Suprapubic skin (tissue), 4 donors: Measurements from ENCODE around the gene AP4S1. TPM values are rescaled to one million over a fixed set of nuclear protein-coding genes. Genes with fewer than 3 reads are reported as not detected.

Experiments used
- DNase-seq, 2 donors: peaks; one replicate each; pipeline ENCODE4 v3.0.0-alpha.2; 2019; ENCODE audit warnings: low spot score in 2 of 2
- H3K27ac ChIP-seq: fragments of 200-600 bp; sonication (generic); one replicate; pipeline ENCODE4 v1.5.1; 2019
- H3K27me3 ChIP-seq: fragments of 200-600 bp; sonication (generic); one replicate; pipeline ENCODE4 v1.5.1; 2019
- H3K36me3 ChIP-seq: fragments of 200-600 bp; sonication (generic); one replicate; pipeline ENCODE4 v1.5.1; 2019
- H3K4me1 ChIP-seq: fragments of 200-600 bp; sonication (generic); one replicate; pipeline ENCODE4 v1.5.1; 2019
- H3K4me3 ChIP-seq: fragments of 200-600 bp; sonication (generic); one replicate; pipeline ENCODE4 v1.5.1; 2019; ENCODE audit warnings: mild to moderate bottlenecking
- H3K9me3 ChIP-seq: fragments of 200-600 bp; sonication (generic); one replicate; pipeline ENCODE4 v1.5.1; 2019
- EP300 ChIP-seq: sonication (generic); formaldehyde crosslinking; IDR thresholded peaks from one replicate; pipeline ENCODE4 v1.6.1; 2017; ENCODE audit warnings: antibody characterized with exemption
- POLR2A ChIP-seq, 2 donors: fragments of 450-650 bp; IDR thresholded peaks; one replicate each; pipeline ENCODE4 v1.6.1; 2017; ENCODE audit warnings: antibody characterized with exemption in 2 of 2, mild to moderate bottlenecking in 2 of 2, moderate library complexity in 2 of 2
- POLR2AphosphoS5 ChIP-seq, 3 donors: sonication (generic); formaldehyde crosslinking; IDR thresholded peaks; one replicate each; pipeline ENCODE4 v1.6.1; 2017; ENCODE audit warnings: antibody characterized with exemption in 3 of 3
- WGBS: methylation state at CpG from one replicate; pipeline ENCODE4 v1.1.5; 2018; 5-methylcytosine and 5-hydroxymethylcytosine counted together
- total RNA-seq, 4 donors: library from RNA; depleted of rRNA; stranded (reverse); fragments of >200 nt; gene quantifications; one replicate each; pipeline ENCODE4 v1.1.0, GENCODE V29; 2016
- TF ChIP-seq, protein P1 (sequence below), 2 donors: fragments of 200-600 bp in 1 of 2; fragments of 450-650 bp in 1 of 2; sonication (generic) in 1 of 2; IDR thresholded peaks; one replicate each; pipeline ENCODE4 v1.5.1; 2016 to 2019; ENCODE audit warnings: antibody characterized with exemption in 2 of 2, mild to moderate bottlenecking in 1 of 2, moderate library complexity in 1 of 2

AP4S1 gene
- total RNA-seq, 4 donors from 2014 or later: 4.5 to 7.4 (median 5.2) TPM

DNA sequence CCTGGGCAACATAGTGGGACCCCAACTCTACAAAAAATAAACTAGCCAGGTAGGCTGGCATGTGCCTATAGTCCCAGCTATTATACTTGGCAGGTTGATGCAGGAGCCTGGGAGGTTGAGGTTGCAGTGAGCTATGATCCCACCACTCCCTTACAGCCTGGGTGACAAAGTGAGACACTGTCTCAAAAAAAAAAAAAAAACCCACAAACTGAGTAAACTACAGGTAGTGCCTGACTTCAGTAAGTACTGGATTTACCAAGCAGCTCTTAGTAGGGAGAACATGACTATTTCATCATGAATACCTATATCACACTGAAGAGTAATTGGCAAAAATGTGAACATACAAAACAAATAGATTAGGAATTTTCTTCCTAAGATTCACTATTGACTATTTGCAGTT is 32.4 kb upstream of the AP4S1 start:
- peaks cover 30% of the 10 kb centered on the region for H3K4me1 ChIP-seq

DNA sequence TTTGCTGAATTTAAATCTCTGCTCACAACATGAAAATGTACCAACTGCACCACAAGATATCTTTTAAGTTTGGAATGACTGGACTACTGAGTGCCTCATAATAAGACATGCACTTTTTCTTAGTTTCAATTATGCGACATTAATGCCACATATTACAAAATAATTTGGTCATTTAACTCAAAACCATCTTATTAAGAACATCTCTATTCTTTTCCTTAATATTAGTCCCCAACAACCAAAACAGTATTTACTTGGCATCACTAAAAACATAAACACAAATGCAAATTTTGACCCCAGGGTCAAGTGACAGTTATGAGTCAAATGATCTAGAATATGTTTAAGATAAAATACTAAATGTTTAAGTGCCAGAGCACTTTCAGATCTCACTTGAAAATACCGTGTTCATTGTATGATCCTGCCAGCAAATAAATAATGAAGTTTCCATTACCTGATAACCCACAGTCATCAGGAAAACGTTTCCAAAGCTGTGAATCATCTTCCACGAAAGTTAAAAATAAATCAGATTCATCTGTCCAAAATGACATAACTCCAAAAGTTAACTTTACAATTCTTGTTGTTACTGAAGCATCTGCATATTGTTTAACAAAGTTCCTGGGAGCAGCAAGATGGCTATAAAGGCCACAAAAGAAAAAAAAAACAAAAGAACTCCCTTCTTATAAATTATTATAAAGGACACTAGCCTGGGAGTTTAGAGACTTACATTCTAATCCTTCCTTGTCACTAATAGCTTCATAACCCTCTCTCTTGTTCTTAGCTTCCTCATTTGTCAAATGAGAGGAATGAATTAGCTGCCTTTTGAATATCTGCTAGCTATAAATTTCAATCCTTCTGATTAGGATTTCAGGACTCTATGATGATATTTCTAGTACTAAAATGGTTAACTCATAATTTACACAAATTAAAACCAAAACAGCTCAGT is 30.5 kb upstream of the AP4S1 start:
- DNase-seq: no peak
- Histone ChIP-seq H3K4me1 (peaks cover 30% of the 10 kb centered on the region), H3K4me3 (no peak overlapping the region), H3K9me3 (peaks cover 12% of the 10 kb centered on the region), H3K27me3 (no peaks in the 10 kb centered on the region), H3K36me3 (peaks cover 14% of the 10 kb centered on the region), H3K27ac (peak overlapping the region; percentile 18)
- TF ChIP-seq EP300 (no peak), POLR2AphosphoS5 (IDR thresholded peaks at IDR 0.05) (no peak), POLR2A (IDR thresholded peaks at IDR 0.05) (no peak)
- TF ChIP-seq, protein P1, sequence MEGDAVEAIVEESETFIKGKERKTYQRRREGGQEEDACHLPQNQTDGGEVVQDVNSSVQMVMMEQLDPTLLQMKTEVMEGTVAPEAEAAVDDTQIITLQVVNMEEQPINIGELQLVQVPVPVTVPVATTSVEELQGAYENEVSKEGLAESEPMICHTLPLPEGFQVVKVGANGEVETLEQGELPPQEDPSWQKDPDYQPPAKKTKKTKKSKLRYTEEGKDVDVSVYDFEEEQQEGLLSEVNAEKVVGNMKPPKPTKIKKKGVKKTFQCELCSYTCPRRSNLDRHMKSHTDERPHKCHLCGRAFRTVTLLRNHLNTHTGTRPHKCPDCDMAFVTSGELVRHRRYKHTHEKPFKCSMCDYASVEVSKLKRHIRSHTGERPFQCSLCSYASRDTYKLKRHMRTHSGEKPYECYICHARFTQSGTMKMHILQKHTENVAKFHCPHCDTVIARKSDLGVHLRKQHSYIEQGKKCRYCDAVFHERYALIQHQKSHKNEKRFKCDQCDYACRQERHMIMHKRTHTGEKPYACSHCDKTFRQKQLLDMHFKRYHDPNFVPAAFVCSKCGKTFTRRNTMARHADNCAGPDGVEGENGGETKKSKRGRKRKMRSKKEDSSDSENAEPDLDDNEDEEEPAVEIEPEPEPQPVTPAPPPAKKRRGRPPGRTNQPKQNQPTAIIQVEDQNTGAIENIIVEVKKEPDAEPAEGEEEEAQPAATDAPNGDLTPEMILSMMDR (IDR thresholded peaks at IDR 0.05): no peak
- WGBS: 4% methylated on average over 4 of the region's 4 CpGs

More for the DNA sequence above, 32.4 kb upstream of the AP4S1 start:
- no peak overlapping the region for H3K4me3 ChIP-seq
- peaks cover 2% of the 10 kb centered on the region for H3K9me3 ChIP-seq
- H3K27me3 ChIP-seq: no peaks in the 10 kb centered on the region
- DNase-seq: no peak
- no peak for TF ChIP-seq POLR2AphosphoS5 (IDR thresholded peaks at IDR 0.05)
- no peak overlapping the region for H3K27ac ChIP-seq
- peaks cover 3% of the 10 kb centered on the region for H3K36me3 ChIP-seq

DNA sequence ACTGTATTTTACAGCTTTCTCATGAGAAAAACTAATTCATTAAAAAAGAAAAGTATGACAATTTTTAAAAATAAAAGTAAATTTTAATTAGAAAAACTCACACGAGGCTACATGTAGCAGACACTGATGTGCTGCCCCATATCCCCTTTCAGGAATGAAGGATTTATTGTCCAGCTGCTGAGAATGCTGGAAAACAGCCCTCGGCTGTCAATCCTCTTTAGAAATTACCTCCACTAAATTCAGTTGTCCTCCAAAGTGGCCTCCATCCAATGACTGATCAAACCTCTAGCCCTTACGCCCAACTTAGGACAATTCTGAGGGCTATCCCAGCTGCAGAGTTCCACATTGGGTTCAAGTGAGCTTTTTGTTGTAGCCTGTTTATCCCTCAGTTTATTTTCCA is 29.8 kb upstream of the AP4S1 start:
- peaks cover 12% of the 10 kb centered on the region for H3K9me3 ChIP-seq
- no peak for DNase-seq
- H3K27ac ChIP-seq: no peak overlapping the region
- peaks cover 14% of the 10 kb centered on the region for H3K36me3 ChIP-seq
- no peak overlapping the region for H3K4me3 ChIP-seq
- H3K4me1 ChIP-seq: peaks cover 29% of the 10 kb centered on the region
- WGBS: 58% methylated on average over 3 of the region's 3 CpGs
- no peak for TF ChIP-seq EP300
- TF ChIP-seq POLR2A (IDR thresholded peaks at IDR 0.05): no peak
- TF ChIP-seq POLR2AphosphoS5 (IDR thresholded peaks at IDR 0.05): no peak
- TF ChIP-seq, protein P1 (IDR thresholded peaks at IDR 0.05): no peak
- no peaks in the 10 kb centered on the region for H3K27me3 ChIP-seq

DNA sequence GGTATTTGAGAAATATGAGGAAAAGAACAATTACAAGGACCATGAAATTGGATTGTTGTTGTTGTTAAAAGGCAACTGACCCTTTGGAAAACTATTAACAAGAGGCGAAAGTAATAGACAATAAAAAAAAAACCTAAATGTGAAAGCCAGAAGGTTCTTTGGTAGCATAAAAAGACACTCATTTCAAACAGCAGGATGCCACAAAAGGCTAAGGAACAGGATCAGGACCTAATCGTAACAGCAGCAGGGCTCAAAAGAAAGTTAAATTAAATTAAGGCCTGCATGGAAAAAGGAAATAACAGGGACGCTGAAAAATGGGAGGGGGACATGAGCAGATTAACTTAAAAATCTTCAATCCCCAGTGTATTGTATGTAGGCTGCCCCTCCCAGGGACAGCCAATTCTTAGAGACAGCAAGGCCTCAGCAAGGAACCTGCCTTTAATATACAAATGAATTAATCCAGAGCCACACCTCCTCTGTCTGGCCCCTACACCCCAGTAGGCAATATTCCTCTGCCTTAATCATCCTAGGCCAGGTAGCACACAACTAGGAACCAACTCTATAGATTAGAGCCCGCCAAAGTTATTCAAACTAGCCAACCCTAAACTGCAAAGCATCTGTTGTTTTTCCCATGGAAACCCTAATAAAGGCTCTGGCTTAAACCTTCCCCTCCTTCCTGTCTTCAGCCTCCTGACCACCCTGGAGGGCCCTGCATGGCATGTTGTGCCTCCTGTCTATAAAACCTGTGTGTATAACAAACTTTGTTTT is 28.4 kb upstream of the AP4S1 start:
- WGBS: 86% methylated on average over 4 of the region's 4 CpGs

DNA sequence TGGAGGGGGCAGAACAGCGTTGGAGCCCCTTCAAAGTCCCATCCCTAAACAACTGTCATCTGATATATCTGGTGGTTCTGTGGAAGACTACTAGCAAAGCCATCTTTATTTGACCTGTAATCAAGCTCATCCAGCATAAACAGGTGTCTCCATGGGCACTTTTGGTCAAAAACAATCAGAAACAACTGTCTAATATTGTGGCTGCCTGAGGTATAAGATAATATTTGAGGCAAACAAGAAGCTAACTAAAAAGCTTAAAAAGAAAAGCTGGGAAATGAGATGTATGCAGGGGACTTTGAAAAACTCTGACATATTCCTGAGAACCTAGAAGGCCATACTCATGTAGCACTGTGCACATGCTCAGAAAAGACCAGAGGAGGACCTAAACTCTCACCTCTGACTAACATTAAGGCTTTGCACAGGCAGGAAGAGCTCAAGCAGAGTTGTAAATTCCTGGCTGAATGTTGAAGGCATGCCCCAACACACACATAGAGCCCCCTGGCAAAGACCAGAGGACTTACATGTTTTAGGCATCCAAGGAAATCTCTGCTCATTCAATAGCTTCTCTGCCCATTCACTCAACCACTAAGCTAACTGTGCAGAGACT is 27.2 kb upstream of the AP4S1 start:
- Histone ChIP-seq H3K27ac (no peak overlapping the region), H3K4me3 (no peak overlapping the region), H3K9me3 (peaks cover 12% of the 10 kb centered on the region), H3K36me3 (peaks cover 19% of the 10 kb centered on the region), H3K27me3 (no peaks in the 10 kb centered on the region), H3K4me1 (peaks cover 19% of the 10 kb centered on the region)
- DNase-seq: no peak
- TF ChIP-seq POLR2AphosphoS5 (IDR thresholded peaks at IDR 0.05) (no peak), POLR2A (IDR thresholded peaks at IDR 0.05) (no peak), EP300 (no peak)
- TF ChIP-seq, protein P1 (IDR thresholded peaks at IDR 0.05): no peak
- WGBS: 90% methylated on average over 1 of the region's 1 CpG

More for the DNA sequence above, 28.4 kb upstream of the AP4S1 start:
- H3K4me3 ChIP-seq: no peak overlapping the region
- no peaks in the 10 kb centered on the region for H3K27me3 ChIP-seq
- H3K36me3 ChIP-seq: peaks cover 14% of the 10 kb centered on the region
- no peak overlapping the region for H3K27ac ChIP-seq
- no peak for TF ChIP-seq EP300
- H3K9me3 ChIP-seq: peaks cover 12% of the 10 kb centered on the region
- peaks cover 19% of the 10 kb centered on the region for H3K4me1 ChIP-seq
- DNase-seq: no peak
